Fibroblast of lung (primary cell): ENCODE results near the gene ZMAT5.

Experiments
- EZH2 ChIP-seq: IDR thresholded peaks from 2 replicates; pipeline ENCODE4 v1.5.1; 2012; ENCODE audit warnings: low read length, control low read depth, mild to moderate bottlenecking; ENCODE audit errors: missing control alignments
- TF ChIP-seq, protein P1 (sequence below), 2 donors: IDR thresholded peaks in 1 of 2; conservative IDR thresholded peaks in 1 of 2; 1 replicate in 1 of 2; 2 replicates in 1 of 2; pipeline ENCODE4 v1.5.1; 2011 to 2012; ENCODE audit warnings: low read length in 2 of 2, control low read depth in 1 of 2, inconsistent platforms in 1 of 2, low read depth in 1 of 2, mild to moderate bottlenecking in 1 of 2

DNA sequence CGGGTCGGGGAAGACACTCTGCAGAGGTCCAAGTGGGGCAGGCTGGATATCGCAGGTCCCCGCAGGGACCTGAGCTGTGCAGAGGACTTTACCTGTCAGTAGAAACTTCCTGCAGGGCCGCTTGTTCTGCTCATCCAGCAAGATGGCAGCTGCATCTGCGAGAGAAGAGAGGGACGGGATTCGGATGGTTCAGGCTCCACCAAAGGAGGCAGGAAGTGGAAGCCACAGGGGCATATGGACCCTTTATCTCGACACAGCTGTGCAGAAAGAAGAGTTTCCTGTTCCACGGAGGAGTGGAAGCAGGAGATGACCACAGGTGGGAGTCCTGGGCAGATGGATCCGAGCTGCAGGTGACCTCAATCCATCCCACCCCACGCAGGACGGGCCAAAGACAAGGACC, 24.5 kb downstream of the ZMAT5 start:
- TF ChIP-seq, protein P1, sequence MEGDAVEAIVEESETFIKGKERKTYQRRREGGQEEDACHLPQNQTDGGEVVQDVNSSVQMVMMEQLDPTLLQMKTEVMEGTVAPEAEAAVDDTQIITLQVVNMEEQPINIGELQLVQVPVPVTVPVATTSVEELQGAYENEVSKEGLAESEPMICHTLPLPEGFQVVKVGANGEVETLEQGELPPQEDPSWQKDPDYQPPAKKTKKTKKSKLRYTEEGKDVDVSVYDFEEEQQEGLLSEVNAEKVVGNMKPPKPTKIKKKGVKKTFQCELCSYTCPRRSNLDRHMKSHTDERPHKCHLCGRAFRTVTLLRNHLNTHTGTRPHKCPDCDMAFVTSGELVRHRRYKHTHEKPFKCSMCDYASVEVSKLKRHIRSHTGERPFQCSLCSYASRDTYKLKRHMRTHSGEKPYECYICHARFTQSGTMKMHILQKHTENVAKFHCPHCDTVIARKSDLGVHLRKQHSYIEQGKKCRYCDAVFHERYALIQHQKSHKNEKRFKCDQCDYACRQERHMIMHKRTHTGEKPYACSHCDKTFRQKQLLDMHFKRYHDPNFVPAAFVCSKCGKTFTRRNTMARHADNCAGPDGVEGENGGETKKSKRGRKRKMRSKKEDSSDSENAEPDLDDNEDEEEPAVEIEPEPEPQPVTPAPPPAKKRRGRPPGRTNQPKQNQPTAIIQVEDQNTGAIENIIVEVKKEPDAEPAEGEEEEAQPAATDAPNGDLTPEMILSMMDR (conservative IDR thresholded peaks at IDR 0.05 in 1 of 2, IDR thresholded peaks at IDR 0.05 in 1 of 2; ENCODE audit: low read depth in 1 of 2, low read length in 2 of 2): no peak
- no peak for TF ChIP-seq EZH2
